HepG2 (cell line): ENCODE measurements around the gene NEK9. TPM values are rescaled to one million over a fixed set of nuclear protein-coding genes. Genes with fewer than 3 reads are reported as not detected.

Source experiments
- FOSL2 ChIP-seq: sonication (generic); formaldehyde crosslinking; IDR thresholded peaks from 2 replicates; pipeline ENCODE4 v1.4.0; 2020; ENCODE audit warnings: missing genetic modification reagents
- HBP1 ChIP-seq: IDR thresholded peaks from 2 replicates; pipeline ENCODE4 v1.6.1; 2016; ENCODE audit warnings: low read depth, control low read depth
- HMGA1 ChIP-seq: sonication (generic); formaldehyde crosslinking; conservative IDR thresholded peaks from 2 replicates; pipeline ENCODE4 v1.4.0; 2020; ENCODE audit warnings: missing genetic modification reagents
- NFE2L1 ChIP-seq: sonication (generic); formaldehyde crosslinking; IDR thresholded peaks from 2 replicates; pipeline ENCODE4 v1.4.0; 2020; ENCODE audit warnings: missing genetic modification reagents, mild to moderate bottlenecking, borderline replicate concordance
- POLR2AphosphoS5 ChIP-seq: IDR thresholded peaks from 2 replicates; pipeline ENCODE4 v1.6.1; 2012; ENCODE audit warnings: low read depth, low read length
- PRDM15 ChIP-seq: sonication (generic); formaldehyde crosslinking; IDR thresholded peaks from 2 replicates; pipeline ENCODE4 v1.4.0; 2020; ENCODE audit warnings: missing genetic modification reagents
- SALL1 ChIP-seq: sonication (generic); formaldehyde crosslinking; IDR thresholded peaks from 2 replicates; pipeline ENCODE4 v1.8.0; 2022; ENCODE audit warnings: mild to moderate bottlenecking, missing genetic modification reagents
- SNRNP70 ChIP-seq: fragments of 200-400 bp; formaldehyde crosslinking; IDR thresholded peaks from 2 replicates; pipeline ENCODE4 v1.6.1; 2017; ENCODE audit warnings: mild to moderate bottlenecking, low read depth, low read length, moderate library complexity
- TEF ChIP-seq: sonication (generic); formaldehyde crosslinking; IDR thresholded peaks from 2 replicates; pipeline ENCODE4 v1.5.0; 2020; ENCODE audit warnings: missing genetic modification reagents
- ZBTB40 ChIP-seq, 2 experiments: fragments of 450-650 bp in 1 of 2; sonication (generic) in 1 of 2; formaldehyde crosslinking in 1 of 2; IDR thresholded peaks; 2 replicates each; pipeline versions ENCODE4 v1.6.1 to v1.8.0; 2016 to 2022; ENCODE audit warnings: antibody characterized with exemption in 1 of 2, mild to moderate bottlenecking in 1 of 2, missing genetic modification reagents in 1 of 2
- ZNF639 ChIP-seq: conservative IDR thresholded peaks from 2 replicates; pipeline ENCODE4 v1.6.1; 2018; ENCODE audit warnings: missing genetic modification reagents
- ZNF670 ChIP-seq: sonication (generic); formaldehyde crosslinking; IDR thresholded peaks from 2 replicates; pipeline ENCODE4 v1.8.0; 2022; ENCODE audit warnings: mild to moderate bottlenecking, missing genetic modification reagents, borderline replicate concordance
- polyA plus RNA-seq, 8 experiments: library from polyadenylated mRNA; depleted of rRNA in 3 of 8; stranded (reverse) in 7 of 8; unstranded in 1 of 8; fragments of >200 nt; fragmentation: Illumina TruSeq in 4 of 8; extraction: Trizol in 4 of 8; gene quantifications; 2 replicates each; pipeline versions ENCODE4 v1.2.1 to v1.2.3, GENCODE V29; 2011 to 2016; ENCODE audit warnings: low read depth in 4 of 8, missing spikeins in 1 of 8, mixed read lengths in 1 of 8; ENCODE audit not compliant: insufficient read depth in 1 of 8
- total RNA-seq, 5 experiments: library from RNA; depleted of rRNA; stranded (reverse); fragments of >200 nt; fragmentation: Illumina TruSeq; extraction: Trizol; gene quantifications; 2 replicates each; pipeline ENCODE4 v1.2.3, GENCODE V29; 2016; ENCODE audit warnings: low read depth in 1 of 5

The NEK9 gene
- total and polyA plus RNA-seq, 2 of the 13 experiments (the other 11 are each of a cell fraction or from before 2014, with no cell fraction given) = 16.5 to 27.3 TPM

GRCh38 chr14:75127903-75128595 is 1.2 kb upstream of the NEK9 start (continued):
- TF ChIP-seq ZBTB40 (IDR thresholded peaks at IDR 0.05) (no peak), ZBTB40 (CRISPR knock-in tag; IDR thresholded peaks at IDR 0.05) (no peak), SNRNP70 (no peak), TEF (CRISPR knock-in tag) (no peak), HMGA1 (CRISPR knock-in tag) (no peak), SALL1 (no peak), FOSL2 (CRISPR knock-in tag) (peak; percentile 31), POLR2AphosphoS5 (no peak; the same call in 1 of the 2 replicates), PRDM15 (CRISPR knock-in tag) (no peak), ZNF670 (no peak), ZNF639 (no peak), NFE2L1 (no peak), HBP1 (no peak)
